ENCODE results near the gene CDKL4. TPM values are rescaled to one million over a fixed set of nuclear protein-coding genes. Genes with fewer than 3 reads are reported as not detected.

Gene CDKL4
- total and polyA plus RNA-seq, 5 donors from 2014 or later, result 0.25 to 1.6 (median 0.43) TPM

GRCh38 chr2:39228413-39229209 lies 15.2 kb downstream of the CDKL4 start:
- no peaks in the 10 kb centered on the region for H3K9me3 Mint-ChIP-seq
- Histone ChIP-seq H3K4me1 (ENCODE audit: control insufficient read depth, insufficient read depth, low read length, poor library complexity, severe bottlenecking) (peaks cover 4% of the 10 kb centered on the region), H3K36me3 (ENCODE audit: control insufficient read depth, insufficient read depth, low read length) (no peaks in the 10 kb centered on the region), H3K9me3 (ENCODE audit: control insufficient read depth in 2 of 2, low read length in 2 of 2) (no peaks in the 10 kb centered on the region), H3K27me3 (ENCODE audit: control insufficient read depth, insufficient read depth, low read length) (no peaks in the 10 kb centered on the region), H3K27ac (ENCODE audit: insufficient read depth, low read length, poor library complexity, severe bottlenecking) (no peak overlapping the region), H3K4me3 (ENCODE audit: low read depth, low read length) (peak overlapping the region; percentile 45)
- H3K36me3 Mint-ChIP-seq, result no peaks in the 10 kb centered on the region
- peaks cover 4% of the 10 kb centered on the region for H3K27me3 Mint-ChIP-seq
- peak overlapping the region; percentile 10 to 87 (median 52) for H3K27ac Mint-ChIP-seq
- peak overlapping the region; percentile 58 to 82 (median 65) for H3K4me3 Mint-ChIP-seq
- ATAC-seq (ENCODE audit: low read depth in 2 of 2), result peak in 1 of 2 donors; percentile 6
- DNase-seq, result peak in 1 of 3 donors; percentile 70
- peaks cover 19 to 23% (median 20%) of the 10 kb centered on the region in 4 donors for H3K4me1 Mint-ChIP-seq

DNA sequence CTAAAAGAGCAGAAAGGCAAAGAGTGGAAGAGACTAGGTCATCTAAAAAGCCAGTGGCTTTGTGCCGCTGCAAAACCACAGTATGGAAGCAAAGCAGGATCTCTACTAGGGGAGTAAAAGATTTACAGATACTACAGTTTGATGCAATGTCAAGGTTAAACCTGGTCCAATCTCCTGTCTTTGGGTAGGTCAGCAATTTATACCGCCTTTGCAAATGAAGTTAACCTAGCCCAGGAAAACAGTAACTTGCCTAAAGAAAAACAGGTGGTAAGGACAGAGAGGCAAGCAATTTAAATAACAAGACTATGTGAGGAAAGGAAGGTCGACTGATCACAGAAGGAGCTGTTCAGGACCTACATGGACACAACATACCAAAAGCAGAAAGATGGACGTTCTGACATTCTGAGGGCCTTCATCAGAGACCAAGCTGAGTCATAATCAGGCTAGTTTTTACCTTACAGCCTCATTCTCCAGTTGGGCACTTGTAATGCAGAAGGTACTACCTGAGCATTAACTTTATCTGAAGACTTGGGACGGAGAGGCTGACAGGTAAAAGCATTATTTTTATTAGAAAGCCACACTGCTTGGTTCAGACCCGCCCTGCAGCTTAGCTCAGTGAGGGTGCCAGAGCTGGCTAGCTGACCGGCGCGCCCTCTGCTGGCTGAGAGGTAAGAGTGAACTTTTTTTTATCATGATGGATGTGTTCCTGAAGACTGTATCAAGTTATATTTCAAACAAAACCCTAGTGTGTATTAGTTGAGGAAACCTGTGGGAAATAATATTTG lies 15.9 kb downstream of the CDKL4 start:
- peak overlapping the region; percentile 26 to 87 (median 52) for H3K27ac Mint-ChIP-seq
- H3K27me3 Mint-ChIP-seq, result peaks cover 4% of the 10 kb centered on the region
- H3K36me3 Mint-ChIP-seq, result no peaks in the 10 kb centered on the region
- DNase-seq, result peak; percentile 59 to 91 (median 81)
- peak; percentile 87 to 90 for ATAC-seq (ENCODE audit: low read depth in 2 of 2)
- Histone ChIP-seq H3K9me3 (ENCODE audit: control insufficient read depth in 2 of 2, low read length in 2 of 2) (no peaks in the 10 kb centered on the region), H3K4me3 (ENCODE audit: low read depth, low read length) (no peak overlapping the region), H3K36me3 (ENCODE audit: control insufficient read depth, insufficient read depth, low read length) (no peaks in the 10 kb centered on the region), H3K4me1 (ENCODE audit: control insufficient read depth, insufficient read depth, low read length, poor library complexity, severe bottlenecking) (peaks cover 4% of the 10 kb centered on the region), H3K27ac (ENCODE audit: insufficient read depth, low read length, poor library complexity, severe bottlenecking) (no peak overlapping the region), H3K27me3 (ENCODE audit: control insufficient read depth, insufficient read depth, low read length) (no peaks in the 10 kb centered on the region)
- no peaks in the 10 kb centered on the region for H3K9me3 Mint-ChIP-seq
- peaks cover 19 to 23% (median 20%) of the 10 kb centered on the region in 4 donors for H3K4me1 Mint-ChIP-seq
- peak overlapping the region; percentile 58 to 82 (median 65) for H3K4me3 Mint-ChIP-seq

- H3K27me3 ChIP-seq (ENCODE audit: control insufficient read depth, insufficient read depth, low read length), result no peaks in the 10 kb centered on the region
- peaks cover 10% of the 10 kb centered on the region for H3K27me3 Mint-ChIP-seq
- peaks cover 19 to 23% (median 20%) of the 10 kb centered on the region in 4 donors for H3K4me1 Mint-ChIP-seq
- H3K36me3 ChIP-seq (ENCODE audit: control insufficient read depth, insufficient read depth, low read length), result no peaks in the 10 kb centered on the region
- H3K27ac Mint-ChIP-seq, result no peak overlapping the region
- H3K27ac ChIP-seq (ENCODE audit: insufficient read depth, low read length, poor library complexity, severe bottlenecking), result no peak overlapping the region
- H3K4me3 Mint-ChIP-seq, result no peak overlapping the region
- H3K9me3 Mint-ChIP-seq, result no peaks in the 10 kb centered on the region
- H3K4me3 ChIP-seq (ENCODE audit: low read depth, low read length), result no peak overlapping the region
- no peaks in the 10 kb centered on the region for H3K9me3 ChIP-seq (ENCODE audit: control insufficient read depth in 2 of 2, low read length in 2 of 2)
- H3K36me3 Mint-ChIP-seq, result no peaks in the 10 kb centered on the region
- ATAC-seq (ENCODE audit: low read depth in 2 of 2), result no peak
- peaks cover 4% of the 10 kb centered on the region for H3K4me1 ChIP-seq (ENCODE audit: control insufficient read depth, insufficient read depth, low read length, poor library complexity, severe bottlenecking)
- DNase-seq, result no peak
These were observed 18.2 kb downstream of the CDKL4 start for GRCh38 chr2:39225567-39225966.

DNA sequence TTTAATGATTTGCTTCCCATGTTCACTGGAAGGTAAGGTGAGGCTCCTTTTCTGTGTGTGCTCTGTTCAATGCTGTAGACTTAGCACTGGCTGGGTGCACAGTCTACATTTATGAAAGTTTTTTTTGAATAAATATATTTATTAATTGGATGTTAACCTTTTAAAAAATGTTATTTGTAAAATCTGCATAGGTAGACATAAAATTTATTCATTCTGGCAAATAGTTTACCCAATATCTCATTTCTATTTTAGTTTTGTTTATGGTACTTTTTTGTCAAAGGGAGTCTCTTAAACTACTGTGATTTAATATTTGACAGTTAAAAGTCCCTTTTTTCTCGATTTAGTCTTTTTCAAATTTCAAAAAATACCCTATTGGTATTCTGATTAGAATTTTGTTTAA lies 19.9 kb downstream of the CDKL4 start:
- Mint-ChIP-seq H3K36me3 (no peaks in the 10 kb centered on the region), H3K9me3 (no peaks in the 10 kb centered on the region), H3K4me1 (peaks cover 14 to 23% (median 18%) of the 10 kb centered on the region in 4 donors), H3K4me3 (no peak overlapping the region), H3K27ac (no peak overlapping the region), H3K27me3 (peaks cover 10% of the 10 kb centered on the region)
- Histone ChIP-seq H3K27ac (ENCODE audit: insufficient read depth, low read length, poor library complexity, severe bottlenecking) (no peak overlapping the region), H3K36me3 (ENCODE audit: control insufficient read depth, insufficient read depth, low read length) (no peaks in the 10 kb centered on the region), H3K4me3 (ENCODE audit: low read depth, low read length) (no peak overlapping the region), H3K4me1 (ENCODE audit: control insufficient read depth, insufficient read depth, low read length, poor library complexity, severe bottlenecking) (peaks cover 6% of the 10 kb centered on the region), H3K9me3 (ENCODE audit: control insufficient read depth in 2 of 2, low read length in 2 of 2) (no peaks in the 10 kb centered on the region), H3K27me3 (ENCODE audit: control insufficient read depth, insufficient read depth, low read length) (no peaks in the 10 kb centered on the region)
- ATAC-seq (ENCODE audit: low read depth in 2 of 2) (no peak), DNase-seq (no peak)

GRCh38 chr2:39221459-39221858 lies 22.3 kb downstream of the CDKL4 start:
- no peak overlapping the region for H3K4me3 ChIP-seq (ENCODE audit: low read depth, low read length)
- Mint-ChIP-seq H3K27ac (peak overlapping the region in 1 of 3 donors; percentile 56), H3K36me3 (no peaks in the 10 kb centered on the region), H3K4me1 (peaks cover 15 to 32% (median 21%) of the 10 kb centered on the region in 4 donors), H3K9me3 (no peaks in the 10 kb centered on the region), H3K4me3 (peak overlapping the region in 1 of 4 donors; percentile 11), H3K27me3 (peaks cover 6% of the 10 kb centered on the region)
- ATAC-seq (ENCODE audit: low read depth in 2 of 2) (no peak), DNase-seq (no peak)
- no peaks in the 10 kb centered on the region for H3K27me3 ChIP-seq (ENCODE audit: control insufficient read depth, insufficient read depth, low read length)
- H3K27ac ChIP-seq (ENCODE audit: insufficient read depth, low read length, poor library complexity, severe bottlenecking), result no peak overlapping the region
- H3K36me3 ChIP-seq (ENCODE audit: control insufficient read depth, insufficient read depth, low read length), result no peaks in the 10 kb centered on the region
- no peaks in the 10 kb centered on the region for H3K9me3 ChIP-seq (ENCODE audit: control insufficient read depth in 2 of 2, low read length in 2 of 2)
- peaks cover 26% of the 10 kb centered on the region for H3K4me1 ChIP-seq (ENCODE audit: control insufficient read depth, insufficient read depth, low read length, poor library complexity, severe bottlenecking)

DNA sequence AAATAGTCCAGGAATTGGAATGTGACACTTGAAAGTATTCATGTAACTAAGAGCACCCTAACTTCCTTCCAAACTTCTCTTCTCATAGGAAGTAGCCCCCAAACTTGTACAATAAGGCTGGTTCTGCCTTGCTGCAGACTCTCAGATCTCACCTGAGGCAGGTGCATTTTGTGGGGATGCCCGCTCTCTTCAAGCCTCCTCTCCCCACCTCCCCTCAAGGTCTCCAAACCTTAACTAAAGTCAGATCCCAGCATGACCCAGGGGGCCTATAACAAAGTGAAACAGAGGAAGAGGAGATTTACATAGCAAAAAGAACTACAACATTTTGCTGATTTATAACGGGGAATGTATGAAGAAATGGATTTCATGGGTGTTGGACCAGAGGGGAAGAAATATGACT lies 23.6 kb downstream of the CDKL4 start:
- no peak for ATAC-seq (ENCODE audit: low read depth in 2 of 2)
- peak overlapping the region in 2 of 3 donors; percentile 82 to 91 for H3K27ac Mint-ChIP-seq
- H3K4me3 ChIP-seq (ENCODE audit: low read depth, low read length), result no peak overlapping the region
- no peaks in the 10 kb centered on the region for H3K9me3 Mint-ChIP-seq
- H3K27me3 ChIP-seq (ENCODE audit: control insufficient read depth, insufficient read depth, low read length), result no peaks in the 10 kb centered on the region
- H3K36me3 Mint-ChIP-seq, result no peaks in the 10 kb centered on the region
- H3K27me3 Mint-ChIP-seq, result peaks cover 6% of the 10 kb centered on the region
- peaks cover 24 to 43% (median 30%) of the 10 kb centered on the region in 4 donors for H3K4me1 Mint-ChIP-seq
- no peak overlapping the region for H3K4me3 Mint-ChIP-seq
- peaks cover 34% of the 10 kb centered on the region for H3K4me1 ChIP-seq (ENCODE audit: control insufficient read depth, insufficient read depth, low read length, poor library complexity, severe bottlenecking)
- H3K9me3 ChIP-seq (ENCODE audit: control insufficient read depth in 2 of 2, low read length in 2 of 2), result no peaks in the 10 kb centered on the region
- no peak overlapping the region for H3K27ac ChIP-seq (ENCODE audit: insufficient read depth, low read length, poor library complexity, severe bottlenecking)
- DNase-seq, result no peak
- no peaks in the 10 kb centered on the region for H3K36me3 ChIP-seq (ENCODE audit: control insufficient read depth, insufficient read depth, low read length)

DNA sequence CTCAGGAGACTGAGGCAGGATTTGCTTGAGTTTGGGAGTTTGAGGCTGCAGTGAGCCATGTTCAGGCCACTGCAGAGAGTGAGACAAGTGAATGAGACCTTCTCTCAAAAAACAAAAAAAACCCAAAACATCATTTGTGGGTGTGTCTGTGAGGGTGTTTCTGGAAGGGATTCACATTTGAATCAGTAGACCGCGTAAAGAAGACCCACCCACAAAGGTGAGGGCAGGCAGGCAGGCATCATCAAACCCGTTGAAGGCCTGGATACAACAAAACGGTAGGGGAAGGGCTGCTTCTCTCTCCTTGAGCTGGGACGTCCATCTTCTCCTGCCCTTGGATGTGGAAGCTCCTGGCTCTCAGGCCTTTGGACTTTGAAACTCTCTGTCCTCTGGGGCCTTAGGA lies 25.4 kb downstream of the CDKL4 start:
- H3K9me3 ChIP-seq (ENCODE audit: control insufficient read depth in 2 of 2, low read length in 2 of 2), result no peaks in the 10 kb centered on the region
- H3K36me3 ChIP-seq (ENCODE audit: control insufficient read depth, insufficient read depth, low read length), result no peaks in the 10 kb centered on the region
- H3K27ac Mint-ChIP-seq, result peak overlapping the region; percentile 83 to 98 (median 91)
- H3K36me3 Mint-ChIP-seq, result no peaks in the 10 kb centered on the region
- ATAC-seq (ENCODE audit: low read depth in 2 of 2) (no peak), DNase-seq (peak in 1 of 3 donors; percentile 69)
- H3K9me3 Mint-ChIP-seq, result no peaks in the 10 kb centered on the region
- no peaks in the 10 kb centered on the region for H3K27me3 ChIP-seq (ENCODE audit: control insufficient read depth, insufficient read depth, low read length)
- H3K4me1 ChIP-seq (ENCODE audit: control insufficient read depth, insufficient read depth, low read length, poor library complexity, severe bottlenecking), result peaks cover 34% of the 10 kb centered on the region
- H3K4me3 ChIP-seq (ENCODE audit: low read depth, low read length), result no peak overlapping the region
- H3K4me3 Mint-ChIP-seq, result peak overlapping the region in 2 of 4 donors; percentile 17 to 23
- H3K27ac ChIP-seq (ENCODE audit: insufficient read depth, low read length, poor library complexity, severe bottlenecking), result peak overlapping the region; percentile 19
- peaks cover 28 to 47% (median 32%) of the 10 kb centered on the region in 4 donors for H3K4me1 Mint-ChIP-seq
- peaks cover 6% of the 10 kb centered on the region for H3K27me3 Mint-ChIP-seq
